Neuronal stem cell (in vitro differentiated cells): ENCODE data around the gene DET1.
"Not testable (repeated sequence)": the region's sequence is repeated elsewhere in the genome, so short reads cannot be mapped to it uniquely, and the experiment has no call there.

ENCODE experiments used
- DNase-seq: peaks from one replicate; pipeline ENCODE4 v3.0.0-alpha.2; 2013; ENCODE audit warnings: low spot score
- H2AFZ ChIP-seq: one replicate; pipeline ENCODE4 v1.6.1; 2013; ENCODE audit warnings: mild to moderate bottlenecking, low read length, inconsistent platforms
- H2AK5ac ChIP-seq: 2 replicates; pipeline ENCODE4 v1.6.1; 2013; ENCODE audit warnings: low read depth, mild to moderate bottlenecking, inconsistent platforms, low read length, moderate library complexity, mixed read lengths
- H2BK120ac ChIP-seq: 2 replicates; pipeline ENCODE4 v1.6.1; 2013; ENCODE audit warnings: low read depth, mild to moderate bottlenecking, inconsistent platforms, low read length, moderate library complexity, mixed read lengths
- H2BK12ac ChIP-seq: one replicate; pipeline ENCODE4 v1.6.1; 2013; ENCODE audit warnings: low read length, inconsistent platforms
- H2BK15ac ChIP-seq: 2 replicates; pipeline ENCODE4 v1.6.1; 2013; ENCODE audit warnings: mild to moderate bottlenecking, low read length, inconsistent platforms, mixed read lengths
- H2BK5ac ChIP-seq: one replicate; pipeline ENCODE4 v1.6.1; 2013; ENCODE audit warnings: inconsistent platforms, mild to moderate bottlenecking, low read length, moderate library complexity
- H3K14ac ChIP-seq: one replicate; pipeline ENCODE4 v1.6.1; 2013; ENCODE audit warnings: low read length, inconsistent platforms
- H3K18ac ChIP-seq: 2 replicates; pipeline ENCODE4 v1.6.1; 2013; ENCODE audit warnings: low read length, inconsistent platforms
- H3K23ac ChIP-seq: 2 replicates; pipeline ENCODE4 v1.6.1; 2013; ENCODE audit warnings: low read depth, mild to moderate bottlenecking, mixed read lengths, low read length, inconsistent platforms; ENCODE audit not compliant: poor library complexity
- H3K27ac ChIP-seq: replicated peaks from 3 replicates; pipeline ENCODE4 v1.5.1; 2013; ENCODE audit warnings: low read length, inconsistent platforms
- H3K27me3 ChIP-seq, 3 experiments: 2 replicates each; pipeline ENCODE4 v1.6.1; 2013; ENCODE audit warnings: low read length in 3 of 3, mild to moderate bottlenecking in 2 of 3, inconsistent platforms in 1 of 3, low read depth in 1 of 3, mixed read lengths in 1 of 3, moderate library complexity in 1 of 3; ENCODE audit not compliant: control insufficient read depth in 3 of 3, insufficient read depth in 3 of 3
- H3K36me3 ChIP-seq, 2 donors: replicated peaks in 1 of 2; 2 replicates each; pipeline ENCODE4 v1.6.1; 2013; ENCODE audit warnings: low read length in 2 of 2; ENCODE audit not compliant: control insufficient read depth in 2 of 2, insufficient read depth in 2 of 2
- H3K4ac ChIP-seq: 2 replicates; pipeline ENCODE4 v1.6.1; 2013; ENCODE audit warnings: inconsistent platforms, mild to moderate bottlenecking, low read length, moderate library complexity
- H3K4me1 ChIP-seq, 2 donors: 1 replicate in 1 of 2; 2 replicates in 1 of 2; pipeline ENCODE4 v1.6.1; 2013; ENCODE audit warnings: low read length in 2 of 2, low read depth in 1 of 2; ENCODE audit not compliant: control insufficient read depth in 2 of 2, insufficient read depth in 1 of 2
- H3K4me2 ChIP-seq: one replicate; pipeline ENCODE4 v1.6.1; 2013; ENCODE audit warnings: mild to moderate bottlenecking, low read length, inconsistent platforms; ENCODE audit not compliant: insufficient read depth, poor library complexity, severe bottlenecking
- H3K4me3 ChIP-seq, 2 donors: 2 replicates each; pipeline ENCODE4 v1.5.1; 2013; ENCODE audit warnings: low read length in 2 of 2, mild to moderate bottlenecking in 2 of 2, inconsistent platforms in 1 of 2, moderate library complexity in 1 of 2
- H3K79me1 ChIP-seq: one replicate; pipeline ENCODE4 v1.6.1; 2013; ENCODE audit warnings: low read depth, mild to moderate bottlenecking, inconsistent platforms, low read length, moderate library complexity
- H3K9ac ChIP-seq: one replicate; pipeline ENCODE4 v1.6.1; 2013; ENCODE audit warnings: mild to moderate bottlenecking, low read depth, low read length, inconsistent platforms; ENCODE audit not compliant: poor library complexity
- H3K9me3 ChIP-seq, 2 donors: replicated peaks in 1 of 2; 2 replicates each; pipeline versions ENCODE3 to v1.6.1; 2013; ENCODE audit warnings: low read length in 2 of 2, mild to moderate bottlenecking in 2 of 2, inconsistent platforms in 1 of 2, low read depth in 1 of 2, mixed read lengths in 1 of 2, moderate library complexity in 1 of 2; ENCODE audit not compliant: control insufficient read depth in 2 of 2, insufficient read depth in 1 of 2
- H4K8ac ChIP-seq: one replicate; pipeline ENCODE4 v1.6.1; 2013; ENCODE audit warnings: low read depth, mild to moderate bottlenecking, inconsistent platforms, low read length, moderate library complexity
- H4K91ac ChIP-seq: one replicate; pipeline ENCODE4 v1.6.1; 2013; ENCODE audit warnings: low read length, low read depth, mild to moderate bottlenecking, inconsistent platforms; ENCODE audit not compliant: poor library complexity
- WGBS, 2 donors: extraction: QIAGEN DNeasy Blood & Tissue Kit; methylation state at CpG; one replicate each; pipeline ENCODE4 v1.1.7; 2013; ENCODE audit warnings: missing lambda C conversion rate in 2 of 2, mixed read lengths in 1 of 2; ENCODE audit not compliant: insufficient read length in 2 of 2, insufficient replicate concordance in 1 of 2; ENCODE audit errors: extremely low coverage in 2 of 2; 5-methylcytosine and 5-hydroxymethylcytosine counted together

The DET1 gene

GRCh38 chr15:88545578-88546247 is 768 bp downstream of the DET1 start:
- peaks cover 2 to 15% of the 10 kb centered on the region in 2 donors for H3K36me3 ChIP-seq

GRCh38 chr15:88543065-88543776 is 3.3 kb downstream of the DET1 start:
- H3K14ac ChIP-seq: no peak overlapping the region
- peaks cover 0 to 5% of the 10 kb centered on the region in 2 donors for H3K4me1 ChIP-seq
- H2BK12ac ChIP-seq: no peak overlapping the region
- H3K23ac ChIP-seq: peak overlapping the region; percentile 59
- no peak overlapping the region for H3K4me2 ChIP-seq
- H2BK15ac ChIP-seq: no peak overlapping the region
- no peak overlapping the region for H3K4ac ChIP-seq
- peaks cover 2 to 15% of the 10 kb centered on the region in 2 donors for H3K36me3 ChIP-seq
- H3K4me3 ChIP-seq: no peak overlapping the region
- H3K18ac ChIP-seq: no peak overlapping the region
- no peak overlapping the region for H2AFZ ChIP-seq
- whole genome bisulfite sequencing, 2 donors: no CpG with 5 or more reads among the region's 13 CpGs
- peaks cover 2% of the 10 kb centered on the region for H3K79me1 ChIP-seq
- DNase-seq: no peak
- no peak overlapping the region for H2BK120ac ChIP-seq
- no peak overlapping the region for H4K8ac ChIP-seq
- no peaks in the 10 kb centered on the region for H3K27me3 ChIP-seq
- H2AK5ac ChIP-seq: no peak overlapping the region
- no peak overlapping the region for H3K27ac ChIP-seq
- no peaks in the 10 kb centered on the region for H3K9me3 ChIP-seq
- H3K9ac ChIP-seq: no peak overlapping the region
- no peak overlapping the region for H2BK5ac ChIP-seq
- H4K91ac ChIP-seq: no peak overlapping the region

More at GRCh38 chr15:88545578-88546247, 768 bp downstream of the DET1 start:
- Histone ChIP-seq H3K27ac (peak overlapping the region; percentile 94), H2AFZ (peak overlapping the region; percentile 89), H3K4me3 (peak overlapping the region; percentile 81 to 99), H2BK15ac (peak overlapping the region; percentile 49), H3K4me2 (peak overlapping the region; percentile 67), H3K18ac (peak overlapping the region; percentile 91)
- not testable (repeated sequence) for H2BK12ac ChIP-seq, DNase-seq, H2BK5ac ChIP-seq, H3K4me1 ChIP-seq, H3K23ac ChIP-seq, H3K9ac ChIP-seq, H3K9me3 ChIP-seq, H3K14ac ChIP-seq, H2BK120ac ChIP-seq, H3K4ac ChIP-seq, H2AK5ac ChIP-seq, H3K27me3 ChIP-seq, H3K79me1 ChIP-seq, H4K8ac ChIP-seq, H4K91ac ChIP-seq
- no CpG with 5 or more reads among the region's 8 CpGs for WGBS, 2 donors

DNA sequence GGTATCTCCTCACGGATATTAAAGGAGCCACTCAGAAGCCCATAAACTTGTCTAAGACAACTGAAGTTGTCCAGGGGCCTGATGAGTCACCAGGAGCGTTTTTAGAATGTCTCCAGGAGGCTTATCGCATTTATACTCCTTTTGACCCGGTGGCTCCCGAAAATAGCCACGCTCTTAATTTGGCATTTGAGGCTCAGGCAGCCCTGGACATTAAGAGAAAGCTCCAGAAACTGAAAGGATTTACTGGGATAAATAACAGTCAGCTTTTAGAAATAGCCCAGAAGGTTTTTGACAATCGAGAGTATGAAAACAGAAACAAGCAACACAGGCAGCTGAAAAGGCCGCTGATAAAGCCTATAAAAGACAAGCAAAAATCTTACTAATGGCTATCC is 4.1 kb downstream of the DET1 start:
- H3K27ac ChIP-seq: no peak overlapping the region
- no peak overlapping the region for H3K23ac ChIP-seq
- peaks cover 0 to 7% of the 10 kb centered on the region in 2 donors for H3K4me1 ChIP-seq
- H4K91ac ChIP-seq: no peak overlapping the region
- H3K79me1 ChIP-seq: peaks cover 2% of the 10 kb centered on the region
- no peak overlapping the region for H3K4ac ChIP-seq
- H3K9ac ChIP-seq: no peak overlapping the region
- no peak overlapping the region for H4K8ac ChIP-seq
- H2BK120ac ChIP-seq: no peak overlapping the region
- no peak overlapping the region for H2BK5ac ChIP-seq
- H3K27me3 ChIP-seq: no peaks in the 10 kb centered on the region
- DNase-seq: no peak
- H3K14ac ChIP-seq: no peak overlapping the region
- H3K9me3 ChIP-seq: no peaks in the 10 kb centered on the region
- WGBS, 2 donors: no CpG with 5 or more reads among the region's 8 CpGs
- no peak overlapping the region for H2AFZ ChIP-seq
- no peak overlapping the region for H2BK12ac ChIP-seq
- H3K36me3 ChIP-seq: peaks cover 2 to 15% of the 10 kb centered on the region in 2 donors
- no peak overlapping the region for H3K18ac ChIP-seq
- H2AK5ac ChIP-seq: no peak overlapping the region
- H2BK15ac ChIP-seq: no peak overlapping the region
- H3K4me3 ChIP-seq: no peak overlapping the region
- no peak overlapping the region for H3K4me2 ChIP-seq

GRCh38 chr15:88541709-88542341 is 4.7 kb downstream of the DET1 start:
- H3K27me3 ChIP-seq: no peaks in the 10 kb centered on the region
- no peak overlapping the region for H3K14ac ChIP-seq
- no peak overlapping the region for H3K27ac ChIP-seq
- H3K18ac ChIP-seq: peak overlapping the region; percentile 66
- WGBS, 2 donors: no CpG with 5 or more reads among the region's 16 CpGs
- no peak overlapping the region for H2BK120ac ChIP-seq
- H3K4me2 ChIP-seq: no peak overlapping the region
- peaks cover 2 to 15% of the 10 kb centered on the region in 2 donors for H3K36me3 ChIP-seq
- H3K9ac ChIP-seq: no peak overlapping the region
- H4K8ac ChIP-seq: peak overlapping the region; percentile 99
- H2BK5ac ChIP-seq: no peak overlapping the region
- H2BK15ac ChIP-seq: peak overlapping the region; percentile 39
- no peaks in the 10 kb centered on the region for H3K9me3 ChIP-seq
- no peak overlapping the region for H4K91ac ChIP-seq
- peak overlapping the region; percentile 91 for H2AK5ac ChIP-seq
- peak overlapping the region; percentile 17 for H2BK12ac ChIP-seq
- H3K4ac ChIP-seq: no peak overlapping the region
- peaks cover 2% of the 10 kb centered on the region for H3K79me1 ChIP-seq
- H3K4me3 ChIP-seq: no peak overlapping the region
- DNase-seq: no peak
- peak overlapping the region; percentile 95 for H3K23ac ChIP-seq
- H3K4me1 ChIP-seq: peaks cover 0 to 7% of the 10 kb centered on the region in 2 donors
- H2AFZ ChIP-seq: no peak overlapping the region
